ENCODE measurements around the gene GMCL2. TPM values are rescaled to one million over a fixed set of nuclear protein-coding genes. Genes with fewer than 3 reads are reported as not detected.

Gene GMCL2, protein sequence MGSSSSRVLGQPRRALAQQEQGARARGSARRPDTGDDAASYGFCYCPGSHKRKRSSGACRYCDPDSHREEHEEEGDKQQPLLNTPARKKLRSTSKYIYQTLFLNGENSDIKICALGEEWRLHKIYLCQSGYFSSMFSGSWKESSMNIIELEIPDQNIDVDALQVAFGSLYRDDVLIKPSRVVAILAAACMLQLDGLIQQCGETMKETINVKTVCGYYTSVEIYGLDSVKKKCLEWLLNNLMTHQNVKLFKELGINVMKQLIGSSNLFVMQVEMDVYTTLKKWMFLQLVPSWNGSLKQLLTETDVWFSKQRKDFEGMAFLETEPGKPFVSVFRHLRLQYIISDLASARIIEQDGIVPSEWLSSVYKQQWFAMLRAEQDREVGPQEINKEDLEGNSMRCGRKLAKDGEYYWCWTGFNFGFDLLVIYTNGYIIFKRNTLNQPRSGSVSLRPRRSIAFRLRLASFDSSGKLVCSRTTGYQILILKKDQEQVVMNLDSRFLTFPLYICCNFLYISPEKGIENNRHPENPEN
- total RNA-seq (not detected), polyA plus RNA-seq (under 1 TPM in 1 of 4 donors, not detected in 3; 0.11 TPM)

DNA sequence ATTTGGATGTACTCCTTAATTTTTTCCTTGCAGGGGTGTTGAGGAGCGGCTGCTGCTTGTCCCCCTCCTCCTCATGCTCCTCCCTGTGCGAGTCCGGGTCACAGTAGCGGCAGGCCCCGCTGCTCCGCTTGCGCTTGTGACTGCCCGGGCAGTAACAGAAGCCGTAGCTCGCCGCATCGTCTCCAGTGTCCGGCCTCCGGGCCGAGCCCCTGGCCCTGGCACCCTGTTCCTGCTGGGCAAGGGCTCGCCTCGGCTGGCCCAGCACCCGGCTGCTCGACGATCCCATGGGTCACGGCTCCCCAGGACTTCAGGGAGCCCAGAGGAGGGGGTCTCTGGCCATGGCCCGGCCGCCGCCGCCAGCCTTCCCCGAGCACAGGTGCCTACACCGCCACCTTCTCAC, at the start of gene GMCL2:
Gene GMCL2, minus strand, starts transcription at position 358 of the 400 bp plus-strand sequence. Its CDS starts 72 bp downstream, at position 286.
- Mint-ChIP-seq H3K36me3 (no peaks in the 10 kb centered on the region), H3K4me1 (peaks cover 0 to 5% (median 2%) of the 10 kb centered on the region in 4 donors), H3K27ac (no peak within 1 kb of the TSS), H3K9me3 (no peaks in the 10 kb centered on the region), H3K4me3 (no peak within 1 kb of the TSS), H3K27me3 (peaks cover 24% of the 10 kb centered on the region)
- no peak for ATAC-seq (ENCODE audit: low read depth in 2 of 2)
- no peak for DNase-seq
- Histone ChIP-seq H3K27ac (ENCODE audit: insufficient read depth, low read length, poor library complexity, severe bottlenecking) (no peak within 1 kb of the TSS), H3K4me1 (ENCODE audit: control insufficient read depth, insufficient read depth, low read length, poor library complexity, severe bottlenecking) (no peaks in the 10 kb centered on the region), H3K9me3 (ENCODE audit: control insufficient read depth in 2 of 2, low read length in 2 of 2) (no peaks in the 10 kb centered on the region), H3K36me3 (ENCODE audit: control insufficient read depth, insufficient read depth, low read length) (no peaks in the 10 kb centered on the region), H3K27me3 (ENCODE audit: control insufficient read depth, insufficient read depth, low read length) (no peaks in the 10 kb centered on the region), H3K4me3 (ENCODE audit: low read depth, low read length) (no peak within 1 kb of the TSS)

DNA sequence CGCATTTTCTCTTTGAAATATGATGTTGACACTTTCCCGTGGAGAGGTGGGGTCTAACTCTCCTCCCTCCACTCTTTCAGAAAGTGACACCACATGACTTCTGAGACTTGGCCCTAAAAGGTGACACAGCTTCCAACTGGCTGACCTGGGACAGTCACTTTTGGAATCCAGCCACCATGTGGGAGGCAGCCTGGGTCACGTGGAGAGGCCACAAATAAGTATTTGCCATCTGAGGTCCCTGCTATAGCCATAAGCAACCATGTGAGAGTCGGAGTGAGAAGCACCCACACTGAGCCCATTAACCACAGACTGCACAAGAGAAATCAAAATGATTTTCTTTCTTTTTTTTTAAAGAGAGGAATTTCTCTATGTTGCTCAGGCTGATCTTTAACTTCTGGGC, 49.5 kb upstream of the GMCL2 start:
- H3K4me1 Mint-ChIP-seq: peaks cover 10 to 54% (median 11%) of the 10 kb centered on the region in 4 donors
- Histone ChIP-seq H3K4me3 (ENCODE audit: low read depth, low read length) (no peak overlapping the region), H3K9me3 (ENCODE audit: control insufficient read depth in 2 of 2, low read length in 2 of 2) (no peaks in the 10 kb centered on the region), H3K27me3 (ENCODE audit: control insufficient read depth, insufficient read depth, low read length) (no peaks in the 10 kb centered on the region), H3K4me1 (ENCODE audit: control insufficient read depth, insufficient read depth, low read length, poor library complexity, severe bottlenecking) (peaks cover 35% of the 10 kb centered on the region), H3K36me3 (ENCODE audit: control insufficient read depth, insufficient read depth, low read length) (no peaks in the 10 kb centered on the region), H3K27ac (ENCODE audit: insufficient read depth, low read length, poor library complexity, severe bottlenecking) (peak overlapping the region; percentile 23)
- no peak for DNase-seq
- no peaks in the 10 kb centered on the region for H3K36me3 Mint-ChIP-seq
- no peaks in the 10 kb centered on the region for H3K9me3 Mint-ChIP-seq
- no peak for ATAC-seq (ENCODE audit: low read depth in 2 of 2)
- peaks cover 4% of the 10 kb centered on the region for H3K27me3 Mint-ChIP-seq
- H3K27ac Mint-ChIP-seq: peak overlapping the region in 2 of 3 donors; percentile 67 to 76
- peak overlapping the region in 1 of 4 donors; percentile 29 for H3K4me3 Mint-ChIP-seq

DNA sequence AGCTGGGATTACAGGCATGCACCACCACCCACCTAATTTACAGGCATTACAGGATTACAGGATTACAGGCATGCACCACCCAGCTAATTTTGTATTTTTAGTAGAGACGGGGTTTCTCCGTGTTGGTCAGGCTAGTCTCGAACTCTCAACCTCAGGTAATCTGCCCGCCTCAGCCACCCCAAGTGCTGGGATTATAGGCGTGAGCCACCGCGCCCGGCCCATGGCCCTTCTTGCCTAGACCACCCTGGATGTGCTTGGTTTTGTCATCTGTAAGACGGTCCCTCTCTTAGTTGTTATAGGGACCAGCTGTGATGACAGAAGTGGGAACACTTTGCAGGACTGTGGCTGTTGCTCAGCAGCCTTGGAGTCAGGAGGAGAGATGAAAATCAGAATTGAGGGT, 49.0 kb upstream of the GMCL2 start:
- ATAC-seq (ENCODE audit: low read depth in 2 of 2): no peak
- Histone ChIP-seq H3K27me3 (ENCODE audit: control insufficient read depth, insufficient read depth, low read length) (no peaks in the 10 kb centered on the region), H3K9me3 (ENCODE audit: control insufficient read depth in 2 of 2, low read length in 2 of 2) (no peaks in the 10 kb centered on the region), H3K4me3 (ENCODE audit: low read depth, low read length) (no peak overlapping the region), H3K27ac (ENCODE audit: insufficient read depth, low read length, poor library complexity, severe bottlenecking) (no peak overlapping the region), H3K4me1 (ENCODE audit: control insufficient read depth, insufficient read depth, low read length, poor library complexity, severe bottlenecking) (peaks cover 40% of the 10 kb centered on the region), H3K36me3 (ENCODE audit: control insufficient read depth, insufficient read depth, low read length) (peaks cover 1% of the 10 kb centered on the region)
- Mint-ChIP-seq H3K4me3 (peak overlapping the region in 1 of 4 donors; percentile 29), H3K27ac (peak overlapping the region in 1 of 3 donors; percentile 67), H3K36me3 (peaks cover 4% of the 10 kb centered on the region), H3K4me1 (peaks cover 10 to 58% (median 15%) of the 10 kb centered on the region in 4 donors), H3K27me3 (peaks cover 4% of the 10 kb centered on the region), H3K9me3 (no peaks in the 10 kb centered on the region)
- DNase-seq: no peak

DNA sequence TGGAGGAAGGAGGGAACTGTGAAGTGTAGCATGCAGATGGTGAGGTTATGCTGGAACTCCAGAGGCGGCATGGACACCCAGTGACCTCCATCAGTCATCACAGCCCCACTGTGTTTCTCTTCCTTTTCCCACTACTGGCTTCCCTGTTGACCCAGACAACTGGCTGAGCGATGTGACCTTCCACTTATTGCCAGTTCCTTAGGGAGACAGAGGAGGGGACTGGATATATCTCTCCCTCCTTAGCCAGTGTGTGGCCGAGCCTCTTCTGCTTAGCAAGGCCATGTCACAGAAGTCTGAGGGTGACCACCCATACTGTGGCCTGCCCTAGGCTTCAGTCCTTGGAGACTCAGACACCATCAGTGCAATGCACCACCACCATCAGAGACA, 48.4 kb upstream of the GMCL2 start:
- no peaks in the 10 kb centered on the region for H3K9me3 ChIP-seq (ENCODE audit: control insufficient read depth in 2 of 2, low read length in 2 of 2)
- Mint-ChIP-seq H3K27ac (no peak overlapping the region), H3K4me3 (peak overlapping the region in 2 of 4 donors; percentile 28 to 84), H3K27me3 (peaks cover 4% of the 10 kb centered on the region), H3K4me1 (peaks cover 6 to 58% (median 18%) of the 10 kb centered on the region in 4 donors), H3K9me3 (no peaks in the 10 kb centered on the region), H3K36me3 (peaks cover 7% of the 10 kb centered on the region)
- ATAC-seq (ENCODE audit: low read depth in 2 of 2) (no peak), DNase-seq (no peak)
- peaks cover 40% of the 10 kb centered on the region for H3K4me1 ChIP-seq (ENCODE audit: control insufficient read depth, insufficient read depth, low read length, poor library complexity, severe bottlenecking)
- peaks cover 4% of the 10 kb centered on the region for H3K36me3 ChIP-seq (ENCODE audit: control insufficient read depth, insufficient read depth, low read length)
- no peak overlapping the region for H3K4me3 ChIP-seq (ENCODE audit: low read depth, low read length)
- no peak overlapping the region for H3K27ac ChIP-seq (ENCODE audit: insufficient read depth, low read length, poor library complexity, severe bottlenecking)
- H3K27me3 ChIP-seq (ENCODE audit: control insufficient read depth, insufficient read depth, low read length): no peaks in the 10 kb centered on the region

DNA sequence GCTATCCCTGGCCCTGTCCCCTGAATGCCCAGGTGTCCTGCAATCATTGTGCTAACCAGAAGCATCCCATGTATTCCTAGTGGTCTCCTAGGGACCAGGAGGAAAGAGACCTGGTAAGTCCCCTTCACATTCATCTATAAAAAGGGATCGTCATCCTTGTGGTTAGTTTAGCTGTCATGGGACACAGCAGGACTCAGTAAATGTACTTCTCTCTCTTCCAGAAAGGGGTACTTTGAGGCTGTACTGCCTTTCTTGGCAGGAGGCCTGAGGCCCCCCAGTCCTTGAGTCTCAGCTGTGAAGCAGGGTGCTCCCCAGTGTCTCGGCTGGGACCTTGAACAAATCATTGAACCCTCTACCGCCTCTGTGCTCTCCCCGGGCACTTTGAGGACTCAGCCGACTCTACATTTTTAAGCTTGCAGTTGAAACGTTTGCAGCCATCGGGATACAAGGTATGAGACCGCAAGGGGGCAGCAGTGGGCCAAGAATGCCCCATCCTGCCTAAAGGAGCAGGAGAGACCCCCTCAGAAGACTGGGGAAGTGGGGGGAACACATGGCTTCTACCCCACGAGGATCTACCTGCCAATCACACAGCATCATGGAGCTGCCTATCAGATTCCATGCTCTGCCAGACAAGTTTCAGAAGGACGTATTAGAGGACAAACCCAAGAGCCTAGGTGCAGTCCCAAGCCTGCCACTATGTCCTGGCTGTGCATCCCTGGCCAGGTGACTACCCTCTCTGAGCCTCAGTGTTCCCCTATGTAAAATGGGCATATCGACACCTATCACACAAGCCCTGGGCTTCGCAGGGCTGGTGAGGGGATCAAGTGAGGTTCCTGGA, 47.8 kb upstream of the GMCL2 start:
- DNase-seq (peak; percentile 48 to 77 (median 57)), ATAC-seq (ENCODE audit: low read depth in 2 of 2) (peak in 1 of 2 donors; percentile 18)
- Mint-ChIP-seq H3K36me3 (peaks cover 8% of the 10 kb centered on the region), H3K27ac (peak overlapping the region in 2 of 3 donors; percentile 34 to 69), H3K4me3 (peak overlapping the region; percentile 22 to 92 (median 56)), H3K4me1 (peaks cover 6 to 60% (median 22%) of the 10 kb centered on the region in 4 donors), H3K9me3 (no peaks in the 10 kb centered on the region), H3K27me3 (peaks cover 4% of the 10 kb centered on the region)
- no peaks in the 10 kb centered on the region for H3K27me3 ChIP-seq (ENCODE audit: control insufficient read depth, insufficient read depth, low read length)
- no peak overlapping the region for H3K4me3 ChIP-seq (ENCODE audit: low read depth, low read length)
- no peaks in the 10 kb centered on the region for H3K9me3 ChIP-seq (ENCODE audit: control insufficient read depth in 2 of 2, low read length in 2 of 2)
- peaks cover 7% of the 10 kb centered on the region for H3K36me3 ChIP-seq (ENCODE audit: control insufficient read depth, insufficient read depth, low read length)
- no peak overlapping the region for H3K27ac ChIP-seq (ENCODE audit: insufficient read depth, low read length, poor library complexity, severe bottlenecking)
- peaks cover 45% of the 10 kb centered on the region for H3K4me1 ChIP-seq (ENCODE audit: control insufficient read depth, insufficient read depth, low read length, poor library complexity, severe bottlenecking)

DNA sequence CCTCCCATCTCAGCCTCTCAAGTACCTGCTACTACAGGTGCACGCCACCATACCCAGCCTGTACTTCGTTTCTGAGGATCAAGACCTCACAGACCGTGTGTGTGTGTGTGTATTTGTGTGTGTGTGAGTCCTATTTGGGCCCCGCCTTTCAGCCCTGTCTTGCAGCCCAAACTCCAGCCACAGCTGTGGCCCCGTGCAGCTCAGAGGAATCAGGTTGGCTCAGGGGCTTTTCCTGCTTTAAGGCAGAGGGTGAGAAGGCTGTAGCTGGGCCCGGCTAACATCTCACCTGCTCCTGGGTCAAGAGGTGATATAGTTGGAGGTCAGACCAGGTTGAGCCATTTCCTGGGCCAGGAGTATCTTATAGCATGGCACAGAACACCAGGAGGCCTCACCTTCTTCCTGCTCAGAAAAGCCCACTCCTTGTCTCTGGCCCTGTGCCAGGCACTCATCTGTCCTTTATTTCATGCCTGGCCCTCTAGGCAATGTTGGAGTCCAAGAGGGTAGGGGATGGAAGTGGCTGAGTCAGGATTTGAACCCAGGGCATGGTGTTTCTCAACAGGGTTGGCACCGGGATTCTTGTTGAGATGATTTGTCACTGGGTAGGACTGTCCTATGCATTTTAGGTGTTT, 47.1 kb upstream of the GMCL2 start:
- Histone ChIP-seq H3K4me3 (ENCODE audit: low read depth, low read length) (no peak overlapping the region), H3K4me1 (ENCODE audit: control insufficient read depth, insufficient read depth, low read length, poor library complexity, severe bottlenecking) (peaks cover 50% of the 10 kb centered on the region), H3K27ac (ENCODE audit: insufficient read depth, low read length, poor library complexity, severe bottlenecking) (no peak overlapping the region), H3K9me3 (ENCODE audit: control insufficient read depth in 2 of 2, low read length in 2 of 2) (no peaks in the 10 kb centered on the region), H3K36me3 (ENCODE audit: control insufficient read depth, insufficient read depth, low read length) (peaks cover 15% of the 10 kb centered on the region), H3K27me3 (ENCODE audit: control insufficient read depth, insufficient read depth, low read length) (no peaks in the 10 kb centered on the region)
- Mint-ChIP-seq H3K27me3 (peaks cover 4% of the 10 kb centered on the region), H3K27ac (peak overlapping the region in 1 of 3 donors; percentile 90), H3K36me3 (peaks cover 13% of the 10 kb centered on the region), H3K4me3 (peak overlapping the region; percentile 28 to 92 (median 83)), H3K9me3 (no peaks in the 10 kb centered on the region), H3K4me1 (peaks cover 6 to 63% (median 27%) of the 10 kb centered on the region in 4 donors)
- ATAC-seq (ENCODE audit: low read depth in 2 of 2): no peak
- no peak for DNase-seq

DNA sequence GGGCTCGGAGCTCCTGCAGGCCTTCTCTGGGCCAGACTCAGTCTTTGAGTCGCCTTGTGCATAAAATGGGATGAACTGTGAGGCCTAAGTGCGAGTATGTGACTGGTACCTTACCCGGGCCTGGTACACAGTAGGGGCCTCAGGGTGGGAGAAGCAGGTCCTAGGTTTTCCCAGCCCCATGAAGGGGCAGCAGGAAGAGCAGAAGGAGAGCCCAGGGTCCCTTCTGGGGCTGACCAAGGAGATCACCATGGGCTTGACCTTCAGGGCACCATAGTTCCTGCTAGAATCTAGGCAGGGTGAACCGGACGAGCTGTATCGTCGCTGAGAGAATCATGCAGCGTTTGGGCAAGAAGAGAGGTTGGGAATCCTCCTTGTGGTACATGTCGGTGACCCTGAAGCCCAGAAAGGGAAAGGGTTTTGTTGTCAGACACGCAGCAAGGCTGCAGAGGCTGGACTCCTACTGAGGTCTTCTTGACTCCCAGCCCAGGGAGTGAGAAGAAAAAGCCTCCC, 45.8 kb upstream of the GMCL2 start:
- Histone ChIP-seq H3K36me3 (ENCODE audit: control insufficient read depth, insufficient read depth, low read length) (peaks cover 25% of the 10 kb centered on the region), H3K4me3 (ENCODE audit: low read depth, low read length) (peak overlapping the region; percentile 31), H3K9me3 (ENCODE audit: control insufficient read depth in 2 of 2, low read length in 2 of 2) (no peaks in the 10 kb centered on the region), H3K27ac (ENCODE audit: insufficient read depth, low read length, poor library complexity, severe bottlenecking) (peak overlapping the region; percentile 89), H3K27me3 (ENCODE audit: control insufficient read depth, insufficient read depth, low read length) (no peaks in the 10 kb centered on the region), H3K4me1 (ENCODE audit: control insufficient read depth, insufficient read depth, low read length, poor library complexity, severe bottlenecking) (peaks cover 38% of the 10 kb centered on the region)
- DNase-seq (no peak), ATAC-seq (ENCODE audit: low read depth in 2 of 2) (no peak)
- Mint-ChIP-seq H3K27ac (peak overlapping the region in 2 of 3 donors; percentile 59 to 60), H3K4me3 (peak overlapping the region; percentile 81 to 87 (median 83)), H3K4me1 (peaks cover 6 to 63% (median 33%) of the 10 kb centered on the region in 4 donors), H3K27me3 (peaks cover 4% of the 10 kb centered on the region), H3K36me3 (peaks cover 20% of the 10 kb centered on the region), H3K9me3 (no peaks in the 10 kb centered on the region)
